IPS-NIHi7 (cell line): Measurements from ENCODE around the gene ZNF804A.

Source experiments
- DNase-seq: peaks from one replicate; pipeline ENCODE4 v3.0.0; 2012; ENCODE audit warnings: mixed read lengths; ENCODE audit errors: extremely low spot score

Gene ZNF804A

DNA sequence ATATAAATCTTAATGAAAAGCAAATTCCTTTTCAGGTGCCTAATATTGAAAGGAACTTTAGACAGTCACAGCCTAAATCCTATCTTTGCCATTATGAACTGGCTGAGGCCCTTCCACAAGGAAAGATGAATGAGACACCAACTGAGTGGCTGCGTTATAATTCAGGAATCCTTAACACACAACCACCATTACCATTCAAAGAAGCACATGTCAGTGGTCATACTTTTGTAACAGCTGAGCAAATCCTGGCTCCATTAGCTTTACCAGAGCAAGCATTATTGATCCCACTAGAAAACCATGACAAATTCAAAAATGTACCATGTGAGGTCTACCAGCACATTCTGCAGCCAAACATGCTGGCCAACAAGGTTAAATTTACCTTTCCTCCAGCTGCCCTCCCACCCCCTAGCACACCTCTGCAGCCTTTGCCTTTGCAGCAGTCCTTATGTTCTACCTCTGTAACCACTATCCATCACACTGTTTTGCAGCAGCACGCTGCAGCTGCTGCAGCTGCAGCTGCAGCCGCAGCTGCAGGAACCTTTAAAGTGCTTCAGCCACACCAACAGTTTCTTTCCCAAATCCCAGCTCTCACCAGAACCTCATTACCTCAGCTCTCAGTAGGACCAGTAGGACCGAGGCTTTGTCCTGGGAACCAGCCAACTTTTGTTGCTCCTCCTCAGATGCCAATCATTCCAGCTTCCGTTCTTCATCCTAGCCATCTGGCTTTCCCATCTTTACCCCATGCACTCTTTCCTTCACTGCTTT lies 340.1 kb downstream of the ZNF804A start:
- DNase-seq, result no peak

DNA sequence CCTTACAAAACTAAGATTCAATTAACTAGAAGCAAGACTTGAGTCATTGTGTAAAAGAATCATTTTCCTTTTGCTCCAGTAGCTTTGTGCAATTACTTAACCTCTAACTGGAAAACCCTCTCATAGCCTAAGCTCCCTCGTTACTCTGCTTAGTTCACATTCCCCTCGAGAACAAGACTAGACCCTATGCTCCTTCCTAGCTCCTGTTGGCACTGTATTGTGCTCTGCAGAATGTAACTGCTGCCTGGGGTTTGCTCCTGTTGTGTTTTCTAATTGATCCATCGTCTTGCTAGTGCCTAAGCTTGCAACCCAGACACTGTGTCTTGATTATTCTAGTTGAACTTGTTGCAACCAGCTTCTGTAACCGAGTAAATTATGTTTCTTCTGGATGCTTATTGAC lies 347.0 kb downstream of the ZNF804A start:
- peak; percentile 20 for DNase-seq

DNA sequence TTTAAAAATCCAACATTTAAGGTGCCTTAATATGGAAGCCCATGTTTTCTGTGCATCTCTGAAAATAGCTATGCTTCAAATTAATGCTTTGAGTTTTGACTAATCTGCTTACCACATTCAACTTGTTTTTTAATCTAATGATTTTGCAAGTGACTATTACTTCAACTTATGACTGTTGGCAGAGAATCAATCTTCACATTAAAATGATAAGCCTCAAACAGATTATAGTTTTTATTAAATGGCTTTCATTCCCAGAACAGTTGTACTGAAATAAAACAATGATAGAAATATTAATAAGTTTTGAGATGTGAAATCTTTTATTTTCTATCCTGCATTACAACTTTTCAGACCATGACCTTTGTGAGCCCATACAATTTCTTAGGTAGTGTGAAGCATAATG lies 347.5 kb downstream of the ZNF804A start:
- no peak for DNase-seq

DNA sequence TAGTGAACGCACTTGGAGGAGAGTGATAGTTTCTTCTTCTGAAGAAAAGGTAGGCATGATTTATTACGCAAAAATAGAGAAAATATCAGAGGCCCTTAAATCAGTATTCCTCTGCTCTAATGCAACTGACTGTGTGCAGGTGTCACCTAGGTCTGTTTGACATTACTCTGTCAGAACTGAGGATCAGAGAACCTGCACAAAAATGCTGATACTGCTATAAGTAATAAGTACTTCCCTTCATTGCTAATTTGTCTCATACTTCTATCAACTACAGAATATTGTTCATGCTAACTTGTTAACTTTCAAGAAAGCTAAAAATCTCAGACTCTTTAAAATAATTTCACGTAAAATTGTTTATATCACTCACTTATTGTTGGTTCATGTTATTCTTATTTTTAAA lies 358.5 kb downstream of the ZNF804A start:
- no peak for DNase-seq

DNA sequence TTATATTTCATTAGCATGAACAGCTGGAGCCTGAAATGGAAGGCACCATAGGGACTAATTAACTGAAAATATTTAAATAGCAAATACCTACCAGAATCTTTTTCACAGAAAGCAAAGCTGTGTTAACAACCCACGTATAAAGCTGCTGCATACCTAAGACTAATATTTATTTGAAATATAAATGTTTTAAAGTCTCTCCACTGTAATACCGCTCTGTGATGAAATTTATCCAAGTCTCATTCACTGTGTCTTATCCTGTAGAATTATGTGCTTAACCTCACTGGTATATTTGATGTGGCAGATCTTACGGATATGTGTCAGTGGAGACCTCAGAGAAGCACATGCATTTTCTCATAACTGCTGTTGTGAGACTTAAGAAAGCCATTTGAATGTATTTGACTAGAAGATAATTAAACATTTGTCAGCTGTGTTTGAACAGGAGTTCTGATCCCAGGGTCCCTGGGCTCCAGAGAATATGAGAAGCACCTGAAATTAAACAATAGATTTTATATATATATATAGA lies 373.3 kb downstream of the ZNF804A start:
- no peak for DNase-seq
